Sciatic nerve (tissue), 2 donors: Measurements from ENCODE around the gene NME5. TPM values are rescaled to one million over a fixed set of nuclear protein-coding genes. Genes with fewer than 3 reads are reported as not detected.
"Not testable (repeated sequence)": the region's sequence is repeated elsewhere in the genome, so short reads cannot be mapped to it uniquely, and the experiment has no call there.

Experiments
- ATAC-seq: fragments of 200-7000 bp; cut with Tn5 transposase; one replicate; pipeline ENCODE4 v1.9.1; 2020; ENCODE audit warnings: mild to moderate bottlenecking, moderate library complexity
- DNase-seq: peaks from one replicate; pipeline ENCODE4 v3.0.0-alpha.2; 2020; ENCODE audit warnings: low spot score
- intact Hi-C: fragments of 100-400 bp; cut with DNase I; formaldehyde crosslinking; loops from one replicate; pipeline ENCODE4 v1.14.2; 2022
- total RNA-seq: library from RNA; stranded (reverse); fragmentation: NEBNext Ultra II Directional; extraction: Animal tissue kit (Norgen Biotek cat#: 25700); gene quantifications from one replicate; pipeline ENCODE4 v1.2.1, GENCODE V29; 2021
- donor health status: DM: no; HTN: no; CAD: no.
- donor health status: DM: no; HTN: no; CAD: no.

NME5 gene
- total RNA-seq, 1 donor from 2014 or later = 3.7 TPM

DNA sequence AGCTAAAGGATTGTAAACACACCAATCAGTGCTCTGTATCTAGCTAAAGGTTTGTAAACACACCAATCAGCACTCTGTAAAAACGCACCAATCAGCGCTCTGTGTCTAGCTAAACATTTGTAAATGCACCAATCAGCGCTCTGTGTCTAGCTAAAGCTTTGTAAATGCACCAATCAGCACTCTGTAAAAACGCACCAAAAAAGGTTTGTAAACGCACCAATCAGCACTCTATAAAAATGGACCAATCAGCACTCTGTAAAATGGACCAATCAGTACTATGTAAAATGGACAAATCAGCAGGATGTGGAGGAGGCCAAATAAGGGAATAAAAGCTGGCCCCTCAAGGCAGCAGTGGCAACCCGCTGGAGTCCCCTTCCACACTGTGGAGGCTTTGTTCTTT, 4.3 kb upstream of the NME5 start:
- intact Hi-C loops, DNase-seq, ATAC-seq: not testable (repeated sequence)

GRCh38 chr5:138141734-138142133, 2.5 kb upstream of the NME5 start:
- no peak for ATAC-seq
- intact Hi-C loops = no loop called here
- no peak for DNase-seq

DNA sequence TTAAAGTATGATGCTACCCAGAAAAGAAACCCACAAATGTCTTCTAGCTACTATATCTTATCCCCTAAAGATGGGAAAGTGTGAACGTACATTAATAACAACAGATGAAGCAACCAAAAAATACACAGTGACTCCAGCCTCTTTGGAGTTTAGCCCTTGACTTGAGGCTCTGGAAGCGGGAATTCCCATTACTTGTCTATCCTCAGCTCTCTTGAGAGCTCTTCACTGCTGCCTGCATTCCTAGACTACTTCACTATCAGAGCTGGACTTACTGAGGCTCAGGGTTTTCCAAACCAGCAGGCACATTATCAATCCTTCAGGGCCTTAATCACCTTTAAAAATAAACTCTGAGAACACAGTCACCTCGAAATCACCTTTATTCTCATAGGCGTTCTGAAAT, 1.0 kb upstream of the NME5 start:
- DNase-seq (no peak), ATAC-seq (no peak)
- intact Hi-C loops = no loop called here

GRCh38 chr5:138139781-138140090, 508 bp upstream of the NME5 start:
- ATAC-seq (no peak), DNase-seq (no peak)
- intact Hi-C loops = loop anchor here (10.0 kb wide), 2 partner anchors 55 to 355 kb away; partner anchors contain the start of gene WNT8A

DNA sequence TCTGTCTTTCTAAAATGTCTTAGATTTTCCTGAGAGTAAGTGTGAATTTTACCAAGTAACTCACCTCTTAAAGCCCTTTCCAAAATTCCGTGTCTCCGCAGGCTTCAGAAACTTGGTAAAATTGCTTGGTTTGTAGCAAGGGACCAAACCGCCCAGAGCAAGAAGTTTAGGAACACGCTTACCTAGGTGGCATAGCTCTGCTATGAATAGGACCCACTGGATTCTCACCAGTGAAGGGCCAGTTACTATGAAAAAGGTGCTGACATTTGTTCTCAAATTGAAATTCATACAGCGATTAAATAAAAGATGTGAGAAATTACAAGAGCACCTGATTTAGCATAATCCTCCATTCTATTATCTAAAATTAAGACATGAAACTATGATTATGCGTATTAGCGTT, 6.7 kb downstream of the NME5 start:
- intact Hi-C loops = loop anchor here (10.0 kb wide), 2 partner anchors 48 to 348 kb away; partner anchors contain the start of gene WNT8A
- ATAC-seq (no peak), DNase-seq (no peak)

- intact Hi-C loops = no loop called here
- ATAC-seq (no peak), DNase-seq (no peak)
Measured at GRCh38 chr5:138129347-138129746, 9.9 kb downstream of the NME5 start.

- intact Hi-C loops = no loop called here
- ATAC-seq = no peak
- DNase-seq = no peak
Measured at GRCh38 chr5:138128334-138128733, 10.9 kb downstream of the NME5 start.

GRCh38 chr5:138115254-138115653, 24.0 kb downstream of the NME5 start:
- intact Hi-C loops = no loop called here
- no peak for ATAC-seq
- no peak for DNase-seq

GRCh38 chr5:138111937-138112336, 27.3 kb downstream of the NME5 start:
- DNase-seq = no peak
- ATAC-seq = no peak
- intact Hi-C loops = no loop called here

DNA sequence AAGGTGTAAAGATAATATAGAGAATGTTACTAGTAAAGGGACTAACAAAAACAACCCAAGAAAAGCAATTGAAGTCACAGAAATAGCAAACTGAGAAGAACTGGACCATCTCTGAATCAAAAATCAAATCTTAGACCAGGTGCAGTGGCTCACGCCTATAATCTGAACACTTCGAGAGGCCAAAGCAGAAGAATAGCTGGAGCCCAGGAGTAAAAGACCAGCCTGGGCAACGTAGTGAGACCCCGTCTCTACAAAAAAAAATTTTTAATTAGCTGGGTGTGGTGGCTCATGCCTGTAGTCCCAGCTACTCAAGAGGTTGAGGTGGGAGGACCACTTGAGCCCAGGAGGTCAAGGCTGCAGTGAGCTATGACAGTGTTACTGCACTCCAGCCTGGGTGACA, 28.0 kb downstream of the NME5 start:
- intact Hi-C loops = no loop called here
- DNase-seq (no peak), ATAC-seq (no peak)

GRCh38 chr5:138110266-138110963, 28.8 kb downstream of the NME5 start:
- DNase-seq = no peak
- intact Hi-C loops = no loop called here
- ATAC-seq = no peak

DNA sequence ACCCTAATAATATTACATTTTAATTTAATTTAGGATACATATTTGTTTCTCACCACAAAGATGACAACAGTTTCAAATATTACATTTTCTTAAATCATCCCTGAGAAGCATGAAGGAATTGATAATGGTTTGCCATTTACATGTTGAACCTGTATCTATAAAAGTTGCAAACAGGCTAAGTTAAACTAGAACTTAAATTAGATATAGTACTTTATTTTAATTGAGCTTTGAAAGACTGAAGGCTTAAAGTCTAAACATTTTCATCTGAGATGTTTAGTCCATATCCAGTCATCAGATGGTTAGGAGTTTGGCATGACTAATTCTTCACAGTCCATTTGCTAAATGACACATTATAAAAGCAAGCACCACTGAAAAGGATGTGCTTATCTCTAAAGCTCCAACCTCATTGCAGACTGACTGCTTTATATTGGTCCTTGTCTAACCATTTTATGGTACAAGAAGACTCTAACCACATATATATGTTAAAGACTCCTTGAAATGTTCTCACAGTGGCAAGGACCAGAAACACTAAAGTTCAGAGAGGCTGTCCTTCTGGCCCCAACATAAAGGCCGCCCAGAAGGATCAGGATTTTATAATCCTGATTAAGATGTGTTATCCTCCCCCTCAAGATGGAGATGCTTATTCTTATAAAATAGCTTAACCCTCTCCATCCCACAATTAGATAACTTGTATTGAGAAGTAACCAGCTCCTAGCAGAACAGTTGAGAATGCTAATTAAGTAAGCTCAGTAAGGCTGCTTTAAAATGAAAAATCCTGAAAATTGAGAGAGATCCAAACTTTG, 29.6 kb downstream of the NME5 start:
- ATAC-seq (no peak), DNase-seq (no peak)
- intact Hi-C loops = no loop called here

GRCh38 chr5:138107213-138107612, 32.0 kb downstream of the NME5 start:
- DNase-seq (no peak), ATAC-seq (no peak)
- intact Hi-C loops = no loop called here

- intact Hi-C loops = no loop called here
- DNase-seq (no peak), ATAC-seq (no peak)
Measured at GRCh38 chr5:138105709-138106108, 33.5 kb downstream of the NME5 start.

DNA sequence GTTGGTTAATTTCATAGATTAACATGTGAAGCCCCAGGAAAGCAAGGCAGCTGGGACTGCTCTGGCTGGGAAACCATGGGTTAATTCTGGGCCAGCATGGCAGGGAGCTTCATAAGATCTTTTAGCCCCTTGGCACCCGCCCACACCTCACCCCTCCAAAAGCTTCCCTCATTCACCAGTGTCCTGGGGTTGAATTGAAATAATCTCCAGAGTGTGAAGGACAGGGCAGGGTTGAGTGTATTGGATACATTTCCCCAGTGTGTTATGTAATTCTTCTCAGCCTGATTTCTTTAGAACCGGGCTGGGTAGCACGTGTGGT, 36.0 kb downstream of the NME5 start:
- DNase-seq (no peak), ATAC-seq (no peak)
- intact Hi-C loops = no loop called here

- ATAC-seq = no peak
- no peak for DNase-seq
- intact Hi-C loops = no loop called here
Measured at GRCh38 chr5:138102454-138103318, 36.5 kb downstream of the NME5 start.

- DNase-seq (no peak), ATAC-seq (no peak)
- intact Hi-C loops = no loop called here
Measured at GRCh38 chr5:138096997-138097828, 42.0 kb downstream of the NME5 start.

GRCh38 chr5:138096363-138096762, 42.9 kb downstream of the NME5 start:
- no peak for ATAC-seq
- no peak for DNase-seq
- intact Hi-C loops = no loop called here
